LNCaP clone FGC (cell line): ENCODE results near the gene NRG3.
A peak's percentile ranks its signal among the peaks of the same experiment; 100 is the strongest.
"Not testable (repeated sequence)": the region's sequence is repeated elsewhere in the genome, so short reads cannot be mapped to it uniquely, and the experiment has no call there.

Source experiments
- DNase-seq: peaks from one replicate; pipeline ENCODE4 v3.0.0-alpha.2; 2011; ENCODE audit warnings: low read depth
- H3K4me3 ChIP-seq: 2 replicates; pipeline ENCODE4 v1.5.1; 2011; ENCODE audit warnings: mild to moderate bottlenecking, low read depth, low read length, control low read depth
- TF ChIP-seq, protein P1 (sequence below): IDR thresholded peaks from 2 replicates; pipeline ENCODE4 v1.5.1; 2012; ENCODE audit warnings: mild to moderate bottlenecking; ENCODE audit not compliant: control insufficient read depth, insufficient read depth; ENCODE audit errors: extremely low read depth

The NRG3 gene

GRCh38 chr10:82340166-82340565 lies 465.2 kb downstream of the NRG3 start:
- TF ChIP-seq, protein P1, sequence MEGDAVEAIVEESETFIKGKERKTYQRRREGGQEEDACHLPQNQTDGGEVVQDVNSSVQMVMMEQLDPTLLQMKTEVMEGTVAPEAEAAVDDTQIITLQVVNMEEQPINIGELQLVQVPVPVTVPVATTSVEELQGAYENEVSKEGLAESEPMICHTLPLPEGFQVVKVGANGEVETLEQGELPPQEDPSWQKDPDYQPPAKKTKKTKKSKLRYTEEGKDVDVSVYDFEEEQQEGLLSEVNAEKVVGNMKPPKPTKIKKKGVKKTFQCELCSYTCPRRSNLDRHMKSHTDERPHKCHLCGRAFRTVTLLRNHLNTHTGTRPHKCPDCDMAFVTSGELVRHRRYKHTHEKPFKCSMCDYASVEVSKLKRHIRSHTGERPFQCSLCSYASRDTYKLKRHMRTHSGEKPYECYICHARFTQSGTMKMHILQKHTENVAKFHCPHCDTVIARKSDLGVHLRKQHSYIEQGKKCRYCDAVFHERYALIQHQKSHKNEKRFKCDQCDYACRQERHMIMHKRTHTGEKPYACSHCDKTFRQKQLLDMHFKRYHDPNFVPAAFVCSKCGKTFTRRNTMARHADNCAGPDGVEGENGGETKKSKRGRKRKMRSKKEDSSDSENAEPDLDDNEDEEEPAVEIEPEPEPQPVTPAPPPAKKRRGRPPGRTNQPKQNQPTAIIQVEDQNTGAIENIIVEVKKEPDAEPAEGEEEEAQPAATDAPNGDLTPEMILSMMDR: no peak
- H3K4me3 ChIP-seq: no peak overlapping the region
- no peak for DNase-seq

- not testable (repeated sequence) for H3K4me3 ChIP-seq, DNase-seq
Observed at GRCh38 chr10:82349590-82349989, 474.6 kb downstream of the NRG3 start.

- TF ChIP-seq, protein P1: no peak
Observed at GRCh38 chr10:82353381-82353780, 478.4 kb downstream of the NRG3 start.

DNA sequence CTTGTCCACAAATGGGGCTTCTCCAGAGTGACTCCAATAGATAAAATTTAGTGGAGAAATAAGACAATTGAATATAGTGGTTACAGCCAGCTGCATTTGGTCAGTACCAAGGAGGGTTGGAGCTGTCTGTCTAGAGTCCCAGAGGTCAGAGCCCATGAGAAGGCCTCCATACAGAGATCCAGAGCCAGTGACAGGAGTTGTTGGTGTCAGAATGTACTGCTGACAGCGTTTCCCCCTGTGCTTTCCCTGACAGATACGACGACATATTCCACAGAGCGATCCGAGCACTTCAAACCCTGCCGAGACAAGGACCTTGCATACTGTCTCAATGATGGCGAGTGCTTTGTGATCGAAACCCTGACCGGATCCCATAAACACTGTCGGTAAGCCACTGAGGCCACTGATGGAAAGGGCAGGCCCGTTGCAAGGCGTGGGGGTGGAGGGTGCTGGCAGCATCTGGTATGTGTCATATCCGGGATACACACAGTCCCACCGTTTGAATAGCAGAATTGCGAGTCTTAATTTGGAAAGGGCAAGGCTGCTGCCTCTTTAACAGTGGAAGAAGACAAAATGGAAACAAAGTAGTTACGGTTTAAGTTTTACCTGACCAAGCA lies 483.6 kb downstream of the NRG3 start:
- no peak for DNase-seq
- TF ChIP-seq, protein P1: no peak
- no peak overlapping the region for H3K4me3 ChIP-seq

More at GRCh38 chr10:82353381-82353780, 478.4 kb downstream of the NRG3 start:
- no peak for DNase-seq
- H3K4me3 ChIP-seq: no peak overlapping the region

DNA sequence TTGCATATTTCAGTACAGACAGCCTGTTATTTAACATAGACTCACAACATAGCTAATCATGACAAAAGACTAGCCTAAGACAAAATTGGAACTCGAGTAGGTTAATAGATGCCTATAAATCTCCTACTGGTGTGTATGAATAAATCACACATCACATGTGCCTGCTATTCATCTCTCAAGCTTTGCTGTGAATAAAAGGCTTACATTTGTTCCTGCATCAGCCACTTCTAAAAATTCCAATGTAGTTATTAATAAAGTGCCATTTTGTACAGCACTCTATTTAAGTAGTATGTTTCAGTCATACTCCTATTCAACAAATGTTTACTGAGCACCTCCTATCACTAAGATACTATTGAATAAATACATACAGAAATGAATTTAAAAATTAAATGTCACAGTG lies 486.3 kb downstream of the NRG3 start:
- TF ChIP-seq, protein P1: no peak
- DNase-seq: no peak
- H3K4me3 ChIP-seq: no peak overlapping the region

DNA sequence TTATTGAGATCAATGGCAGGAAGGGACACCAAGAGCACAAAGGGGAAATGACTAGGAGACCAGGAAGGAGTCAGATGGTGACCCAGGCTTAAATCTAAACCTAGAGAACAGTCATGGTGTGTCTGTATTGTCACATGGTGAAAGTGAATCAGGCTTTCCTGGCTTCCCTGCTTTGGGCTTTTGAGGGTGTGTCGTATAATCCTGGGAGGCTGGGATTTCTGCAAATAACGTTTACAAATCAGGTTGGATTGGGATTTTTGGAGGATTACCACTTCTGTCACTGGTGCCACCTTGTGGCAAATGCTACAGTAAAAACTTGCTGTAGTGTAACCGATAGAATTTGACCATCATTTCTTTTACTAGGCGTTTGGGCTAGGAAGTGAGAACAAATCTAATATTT lies 502.6 kb downstream of the NRG3 start:
- no peak for DNase-seq
- no peak overlapping the region for H3K4me3 ChIP-seq
- TF ChIP-seq, protein P1: peak; percentile 57

DNA sequence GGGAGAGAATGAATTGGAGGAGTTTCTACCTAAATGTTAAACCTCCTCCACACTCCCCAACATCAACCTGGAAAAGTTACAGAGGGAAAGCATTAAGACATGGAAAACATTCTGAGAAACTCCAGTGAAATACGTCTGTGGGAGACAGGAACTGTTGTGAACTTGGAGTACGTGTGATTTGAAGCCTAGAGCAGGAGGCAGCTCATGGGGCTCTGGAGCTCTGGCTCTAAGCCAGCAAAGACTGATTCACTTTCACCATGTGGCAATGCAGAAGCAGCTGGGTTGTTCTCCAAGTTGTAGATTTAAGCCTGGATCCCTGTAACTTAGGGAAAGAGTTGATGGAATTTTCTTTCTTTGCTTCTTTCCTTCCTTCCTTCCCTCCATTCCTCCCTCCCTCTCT lies 503.2 kb downstream of the NRG3 start:
- no peak for DNase-seq
- TF ChIP-seq, protein P1: no peak
- no peak overlapping the region for H3K4me3 ChIP-seq

DNA sequence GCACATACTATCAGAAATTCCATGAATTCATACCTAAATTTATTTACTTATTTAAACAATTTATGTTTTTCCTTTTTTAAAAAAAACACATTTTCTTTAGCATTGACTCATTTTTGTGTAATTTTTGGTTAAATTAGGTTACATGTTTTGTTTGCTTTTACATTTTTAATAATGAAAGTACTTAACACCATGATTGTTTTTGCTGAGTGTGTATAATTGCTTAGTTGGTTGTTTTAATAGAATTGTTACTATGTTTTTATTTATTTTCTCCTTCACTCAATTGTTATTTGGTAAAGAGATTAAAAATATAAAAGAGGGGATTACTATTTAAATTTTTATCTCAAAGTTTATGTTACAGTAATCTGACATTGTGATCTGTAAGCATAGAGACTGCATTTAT lies 508.4 kb downstream of the NRG3 start:
- no peak overlapping the region for H3K4me3 ChIP-seq
- no peak for DNase-seq
- TF ChIP-seq, protein P1: no peak
